K562 (cell line): ENCODE results near the gene KRT35. TPM values are rescaled to one million over a fixed set of nuclear protein-coding genes. Genes with fewer than 3 reads are reported as not detected.

Experiments used
- BMI1 ChIP-seq: fragments of 150-350 bp; IDR thresholded peaks from 2 replicates; pipeline ENCODE4 v1.6.1; 2014; ENCODE audit warnings: low read length
- DMBX1 ChIP-seq: fragments of 250-450 bp; sonication (Bioruptor Pico); IDR thresholded peaks from 2 replicates; pipeline ENCODE4 v1.8.0; 2022; ENCODE audit warnings: inconsistent platforms, mild to moderate bottlenecking, moderate library complexity, borderline replicate concordance
- FUS ChIP-seq: fragments of 200-400 bp; formaldehyde crosslinking; optimal IDR thresholded peaks from 2 replicates; pipeline ENCODE3; 2017; ENCODE audit warnings: low read depth, low read length
- HMBOX1 ChIP-seq: sonication (generic); IDR thresholded peaks from 2 replicates; pipeline ENCODE4 v1.6.1; 2016
- IRF1 ChIP-seq: sonication (generic); formaldehyde crosslinking; IDR thresholded peaks from 2 replicates; pipeline ENCODE4 v1.8.0; 2022; ENCODE audit warnings: missing genetic modification reagents, mild to moderate bottlenecking, borderline replicate concordance
- L3MBTL2 ChIP-seq: fragments of 450-650 bp; IDR thresholded peaks from 2 replicates; pipeline ENCODE4 v1.6.1; 2016; ENCODE audit warnings: mild to moderate bottlenecking, moderate library complexity
- MGA ChIP-seq: fragments of 450-650 bp; IDR thresholded peaks from 2 replicates; pipeline ENCODE4 v1.6.1; 2016; ENCODE audit warnings: mild to moderate bottlenecking, moderate library complexity
- NBN ChIP-seq: fragments of 450-650 bp; IDR thresholded peaks from 2 replicates; pipeline ENCODE4 v1.6.1; 2016; ENCODE audit warnings: low read depth, mild to moderate bottlenecking
- NR3C1 ChIP-seq: sonication (generic); formaldehyde crosslinking; IDR thresholded peaks from 2 replicates; pipeline ENCODE4 v1.8.1; 2022; ENCODE audit warnings: missing genetic modification reagents
- SMARCE1 ChIP-seq: fragments of 450-650 bp; IDR thresholded peaks from 2 replicates; pipeline ENCODE4 v1.7.1; 2016; ENCODE audit warnings: mild to moderate bottlenecking
- TBP ChIP-seq: optimal IDR thresholded peaks from 2 replicates; pipeline ENCODE3; 2011; ENCODE audit warnings: low read depth, low read length, improper control_type of control experiment
- TCFL5 ChIP-seq: fragments of 250-450 bp; sonication (Bioruptor Pico); conservative IDR thresholded peaks from 2 replicates; pipeline ENCODE4 v1.6.1; 2021; ENCODE audit warnings: mild to moderate bottlenecking, moderate library complexity, matching md5 sums
- TSC22D4 ChIP-seq: fragments of 450-650 bp; IDR thresholded peaks from 2 replicates; pipeline ENCODE4 v1.6.1; 2016; ENCODE audit warnings: missing genetic modification characterization, missing biosample characterization, control low read depth
- ZC3H11A ChIP-seq: IDR thresholded peaks from 2 replicates; pipeline ENCODE4 v1.6.1; 2012; ENCODE audit warnings: low read depth, low read length, improper control_type of control experiment
- ZNF274 ChIP-seq: IDR thresholded peaks from 2 replicates; pipeline ENCODE4 v1.6.1; 2011; ENCODE audit warnings: low read depth, mild to moderate bottlenecking, low read length, moderate library complexity, borderline replicate concordance
- ZNF41 ChIP-seq: fragments of 250-450 bp; sonication (Bioruptor Pico); conservative IDR thresholded peaks from 2 replicates; pipeline ENCODE4 v1.4.0; 2020; ENCODE audit warnings: mild to moderate bottlenecking
- polyA plus RNA-seq, 8 experiments: library from polyadenylated mRNA; depleted of rRNA in 4 of 8; stranded (reverse) in 5 of 8; unstranded in 3 of 8; fragments of >200 nt; fragmentation: Nextera tagmentation in 2 of 8; fragmentation: Illumina TruSeq in 1 of 8; extraction: Ambion mirVana in 2 of 8; extraction: Trizol in 1 of 8; gene quantifications; 2 replicates each; pipeline versions ENCODE4 v1.2.1 to v1.2.3, GENCODE V29; 2011 to 2014; ENCODE audit warnings: inconsistent platforms in 1 of 8, missing spikeins in 1 of 8
- total RNA-seq, 7 experiments: library from RNA; depleted of rRNA in 6 of 7; stranded (reverse); fragments of >200 nt in 6 of 7; fragmentation: Illumina TruSeq in 2 of 7; extraction: Trizol in 2 of 7; gene quantifications; 2 replicates each; pipeline versions ENCODE4 v1.2.1 to v1.2.3, GENCODE V29; 2011 to 2021; ENCODE audit warnings: low replicate concordance in 1 of 7

KRT35 gene
- total and polyA plus RNA-seq, 9 of the 15 experiments (the other 6 are each of a cell fraction or from before 2014, with no cell fraction given), result not detected

- TF ChIP-seq MGA (peak; percentile 50), ZNF274 (no peak), TSC22D4 (tag) (no peak), NBN (no peak), ZNF41 (CRISPR knock-in tag) (no peak), NR3C1 (no peak), BMI1 (0 out of 2 replicates have a peak, but pooled peaks have one; percentile 32), ZC3H11A (no peak), SMARCE1 (peak; percentile 81), TCFL5 (no peak), FUS (no peak), TBP (peak; percentile 23), L3MBTL2 (0 out of 2 replicates have a peak, but pooled peaks have one; percentile 10), HMBOX1 (no peak; the same call in 1 of the 2 replicates), IRF1 (CRISPR knock-in tag) (no peak), DMBX1 (peak; percentile 15; the same call in 1 of the 2 replicates)
Measured at GRCh38 chr17:41500131-41500911, 19.4 kb upstream of the KRT35 start (continued).
